SH-SY5Y (cell line): ENCODE data around the gene KLHL22.

Experiments used
- GATA2 ChIP-seq: IDR thresholded peaks from 2 replicates; pipeline ENCODE4 v1.6.1; 2011; ENCODE audit warnings: mild to moderate bottlenecking, low read depth, low read length
- GATA3 ChIP-seq: IDR thresholded peaks from 2 replicates; pipeline ENCODE4 v1.6.1; 2011; ENCODE audit warnings: low read depth, mild to moderate bottlenecking, low read length, moderate library complexity

DNA sequence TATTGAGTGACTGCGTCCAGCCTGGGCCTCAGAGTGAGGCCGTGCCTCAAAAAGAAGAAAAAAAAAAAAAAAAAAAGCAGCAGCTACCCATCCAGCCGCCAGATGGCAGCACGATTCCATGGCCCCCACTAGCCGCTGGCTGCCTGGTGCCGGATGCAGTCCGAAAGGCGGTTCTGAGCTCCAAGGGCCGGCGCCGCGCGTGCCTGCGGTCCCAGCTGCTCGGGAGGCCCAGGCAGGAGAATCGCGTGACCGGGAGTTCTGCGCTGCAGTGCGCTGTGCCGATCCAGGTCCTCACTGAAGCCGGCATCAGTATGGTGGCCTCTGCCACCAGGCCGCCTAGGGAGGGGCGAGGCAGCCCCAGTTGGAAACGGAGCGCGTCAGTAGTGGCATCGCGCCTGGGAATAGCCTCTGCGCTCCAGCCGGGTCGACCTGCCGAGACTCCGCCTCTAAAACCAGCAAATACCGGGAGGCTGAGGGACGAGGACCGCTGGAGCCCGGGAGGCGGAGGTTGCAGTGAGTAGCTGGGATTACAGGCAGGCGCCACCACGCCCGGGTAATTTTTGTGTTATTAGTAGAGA, 77.3 kb downstream of the KLHL22 start:
- TF ChIP-seq GATA2 (no peak), GATA3 (no peak)
